Transverse colon (tissue), 4 donors: ENCODE results near the gene CTAGE6.

Experiments
- EP300 ChIP-seq: sonication (generic); formaldehyde crosslinking; IDR thresholded peaks from one replicate; pipeline ENCODE4 v1.6.1; 2017; ENCODE audit warnings: antibody characterized with exemption, low read depth
- POLR2A ChIP-seq: fragments of 450-650 bp; IDR thresholded peaks from one replicate; pipeline ENCODE4 v1.6.1; 2016; ENCODE audit warnings: antibody characterized with exemption, mild to moderate bottlenecking, moderate library complexity
- POLR2AphosphoS5 ChIP-seq, 3 donors: sonication (generic); formaldehyde crosslinking; IDR thresholded peaks; one replicate each; pipeline ENCODE4 v1.6.1; 2016; ENCODE audit warnings: antibody characterized with exemption in 3 of 3
- TF ChIP-seq, protein P1 (sequence below), 5 experiments: fragments of 200-600 bp in 3 of 5; fragments of 450-650 bp in 2 of 5; sonication (generic) in 3 of 5; IDR thresholded peaks; 1 replicate in 2 of 5; 2 replicates in 3 of 5; pipeline ENCODE4 v1.5.1; 2016 to 2017; ENCODE audit warnings: antibody characterized with exemption in 5 of 5, inconsistent platforms in 3 of 5, mild to moderate bottlenecking in 2 of 5, moderate library complexity in 1 of 5

DNA sequence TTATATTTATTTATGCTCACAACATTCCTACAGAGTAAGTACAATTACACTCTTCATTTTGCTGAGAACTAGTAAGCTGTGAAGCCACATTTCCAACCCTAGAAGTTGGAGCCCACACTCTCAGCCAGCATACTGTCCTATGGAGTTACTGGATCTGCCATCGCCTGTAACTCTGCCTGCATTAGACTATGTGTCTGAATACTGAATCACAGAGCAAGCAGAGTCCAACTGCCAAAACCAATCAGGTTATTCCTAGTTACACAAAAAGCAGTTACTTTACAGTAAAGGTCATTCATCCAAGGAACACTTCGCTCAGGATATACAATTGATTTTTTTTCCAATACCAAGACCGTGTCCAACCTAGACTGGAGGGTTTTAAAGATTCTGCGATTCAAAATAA is 21.5 kb downstream of the CTAGE6 start:
- TF ChIP-seq, protein P1, sequence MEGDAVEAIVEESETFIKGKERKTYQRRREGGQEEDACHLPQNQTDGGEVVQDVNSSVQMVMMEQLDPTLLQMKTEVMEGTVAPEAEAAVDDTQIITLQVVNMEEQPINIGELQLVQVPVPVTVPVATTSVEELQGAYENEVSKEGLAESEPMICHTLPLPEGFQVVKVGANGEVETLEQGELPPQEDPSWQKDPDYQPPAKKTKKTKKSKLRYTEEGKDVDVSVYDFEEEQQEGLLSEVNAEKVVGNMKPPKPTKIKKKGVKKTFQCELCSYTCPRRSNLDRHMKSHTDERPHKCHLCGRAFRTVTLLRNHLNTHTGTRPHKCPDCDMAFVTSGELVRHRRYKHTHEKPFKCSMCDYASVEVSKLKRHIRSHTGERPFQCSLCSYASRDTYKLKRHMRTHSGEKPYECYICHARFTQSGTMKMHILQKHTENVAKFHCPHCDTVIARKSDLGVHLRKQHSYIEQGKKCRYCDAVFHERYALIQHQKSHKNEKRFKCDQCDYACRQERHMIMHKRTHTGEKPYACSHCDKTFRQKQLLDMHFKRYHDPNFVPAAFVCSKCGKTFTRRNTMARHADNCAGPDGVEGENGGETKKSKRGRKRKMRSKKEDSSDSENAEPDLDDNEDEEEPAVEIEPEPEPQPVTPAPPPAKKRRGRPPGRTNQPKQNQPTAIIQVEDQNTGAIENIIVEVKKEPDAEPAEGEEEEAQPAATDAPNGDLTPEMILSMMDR (IDR thresholded peaks at IDR 0.05): no peak
- TF ChIP-seq POLR2A (no peak), POLR2AphosphoS5 (IDR thresholded peaks at IDR 0.05) (no peak), EP300 (no peak)
